Measurements from ENCODE around the gene PDE5A.
"Not testable (repeated sequence)": the region's sequence is repeated elsewhere in the genome, so short reads cannot be mapped to it uniquely, and the experiment has no call there.

DNA sequence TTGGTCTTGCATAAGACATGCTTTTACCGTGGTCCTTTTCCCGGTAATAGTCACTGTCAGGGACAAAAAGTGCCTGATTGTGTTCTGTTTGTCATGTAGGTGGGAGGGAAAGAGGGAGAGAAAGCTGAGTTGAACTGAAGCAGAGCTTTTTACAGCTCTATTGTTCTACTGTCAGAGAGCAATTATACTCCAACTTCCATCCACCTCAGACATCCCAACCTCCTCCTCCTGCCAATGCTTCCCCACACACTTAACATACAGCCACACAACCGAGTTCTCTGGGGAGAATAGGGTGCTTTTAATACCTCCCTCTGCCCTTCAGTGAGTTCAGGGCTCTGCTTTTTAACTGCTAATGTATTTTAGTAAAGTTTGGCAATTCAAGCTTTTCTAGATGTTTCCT lies 159.6 kb downstream of the PDE5A start:
- not testable (repeated sequence) for TF ChIP-seq CTCF, POLR2A (IDR thresholded peaks at IDR 0.05)

Measured in adrenal gland (tissue), 5 donors.